Ishikawa (cell line): ENCODE data around the gene MCM7.

ENCODE experiments used
- TAF1 ChIP-seq: IDR thresholded peaks from 2 replicates; pipeline ENCODE4 v1.6.1; 2012; ENCODE audit warnings: low read depth, mild to moderate bottlenecking
- YY1 ChIP-seq: IDR thresholded peaks from 2 replicates; pipeline ENCODE4 v1.6.1; 2012; ENCODE audit warnings: low read depth

- TF ChIP-seq YY1, result no peak
- no peak for TF ChIP-seq TAF1
Measured at GRCh38 chr7:100077205-100077604, 24.0 kb downstream of the MCM7 start.
